A549 (cell line): Measurements from ENCODE around the gene TRIP6.

Experiments
- EP300 ChIP-seq, 2 experiments: fragments of >200 bp; sonication (Bioruptor Twin); formaldehyde crosslinking; IDR thresholded peaks; 2 replicates in 1 of 2; 3 replicates in 1 of 2; pipeline ENCODE4 v1.6.1; 2016 to 2017
- FOSL2 ChIP-seq, 2 experiments: fragments of 450-650 bp in 1 of 2; fragments of >200 bp in 1 of 2; sonication (Bioruptor Twin) in 1 of 2; formaldehyde crosslinking; IDR thresholded peaks; 2 replicates each; pipeline versions ENCODE4 v1.5.0 to v1.6.1; 2016 to 2020; ENCODE audit warnings: mild to moderate bottlenecking in 1 of 2, moderate library complexity in 1 of 2
- JUNB ChIP-seq: fragments of >200 bp; sonication (Bioruptor Twin); formaldehyde crosslinking; IDR thresholded peaks from 2 replicates; pipeline ENCODE4 v1.6.1; 2016
- KDM5A ChIP-seq: fragments of 200-600 bp; sonication (generic); IDR thresholded peaks from 2 replicates; pipeline ENCODE4 v1.6.1; 2016; ENCODE audit warnings: antibody characterized with exemption, mild to moderate bottlenecking
- MAFK ChIP-seq: fragments of 450-650 bp; IDR thresholded peaks from 2 replicates; pipeline ENCODE4 v1.6.1; 2014; ENCODE audit not compliant: partially characterized antibody
- POLR2A ChIP-seq: IDR thresholded peaks from 2 replicates; pipeline ENCODE4 v1.6.1; 2012; ENCODE audit warnings: mild to moderate bottlenecking, low read length
- TF ChIP-seq, protein P1 (sequence below): fragments of >200 bp; sonication (Bioruptor Twin); formaldehyde crosslinking; IDR thresholded peaks from 3 replicates; pipeline ENCODE4 v1.5.1; 2016
- TF ChIP-seq, protein P2 (sequence below): fragments of >200 bp; sonication (Bioruptor Twin); formaldehyde crosslinking; IDR thresholded peaks from 2 replicates; pipeline ENCODE4 v1.6.1; 2016
- TF ChIP-seq, protein P3 (sequence below): fragments of 450-650 bp; IDR thresholded peaks from 2 replicates; pipeline ENCODE4 v1.6.1; 2014; ENCODE audit warnings: antibody characterized with exemption
- TF ChIP-seq, protein P4 (sequence below): fragments of 200-600 bp; sonication (generic); IDR thresholded peaks from 2 replicates; pipeline ENCODE4 v1.6.1; 2016; ENCODE audit warnings: antibody characterized with exemption, mild to moderate bottlenecking, moderate library complexity

DNA sequence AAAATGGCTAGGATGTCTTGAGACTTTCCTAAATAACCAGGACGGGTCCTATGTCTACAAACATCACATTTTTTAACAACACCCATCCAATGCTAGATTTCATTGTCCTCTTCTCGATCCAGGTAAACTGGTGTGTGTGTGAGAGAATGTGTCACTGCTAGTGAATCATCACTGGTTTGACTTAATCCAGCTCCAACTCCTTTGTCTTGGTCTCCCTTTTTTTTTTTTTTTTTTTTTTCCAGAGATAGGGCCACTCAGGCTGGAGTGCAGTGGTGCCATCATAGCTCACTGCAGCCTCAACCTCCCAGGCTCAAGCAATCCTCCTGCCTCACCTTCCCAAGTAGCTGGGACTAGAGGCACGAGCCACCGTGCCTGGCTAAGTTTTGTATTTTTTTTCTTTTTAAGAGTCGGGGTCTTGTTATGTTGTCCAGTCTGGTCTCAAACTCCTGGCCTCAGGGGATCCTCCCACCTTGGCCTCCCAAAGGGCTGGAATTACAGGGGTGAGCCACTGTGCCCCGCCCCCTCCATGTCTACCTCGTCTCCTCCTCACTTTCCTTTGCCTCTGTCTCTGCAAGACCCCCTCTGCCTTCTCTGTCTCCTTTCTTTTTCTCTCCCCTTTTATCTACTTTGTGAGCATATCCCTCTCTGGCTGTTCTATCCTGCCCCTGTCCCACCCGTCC, 24.5 kb downstream of the TRIP6 start:
- TF ChIP-seq, protein P1, sequence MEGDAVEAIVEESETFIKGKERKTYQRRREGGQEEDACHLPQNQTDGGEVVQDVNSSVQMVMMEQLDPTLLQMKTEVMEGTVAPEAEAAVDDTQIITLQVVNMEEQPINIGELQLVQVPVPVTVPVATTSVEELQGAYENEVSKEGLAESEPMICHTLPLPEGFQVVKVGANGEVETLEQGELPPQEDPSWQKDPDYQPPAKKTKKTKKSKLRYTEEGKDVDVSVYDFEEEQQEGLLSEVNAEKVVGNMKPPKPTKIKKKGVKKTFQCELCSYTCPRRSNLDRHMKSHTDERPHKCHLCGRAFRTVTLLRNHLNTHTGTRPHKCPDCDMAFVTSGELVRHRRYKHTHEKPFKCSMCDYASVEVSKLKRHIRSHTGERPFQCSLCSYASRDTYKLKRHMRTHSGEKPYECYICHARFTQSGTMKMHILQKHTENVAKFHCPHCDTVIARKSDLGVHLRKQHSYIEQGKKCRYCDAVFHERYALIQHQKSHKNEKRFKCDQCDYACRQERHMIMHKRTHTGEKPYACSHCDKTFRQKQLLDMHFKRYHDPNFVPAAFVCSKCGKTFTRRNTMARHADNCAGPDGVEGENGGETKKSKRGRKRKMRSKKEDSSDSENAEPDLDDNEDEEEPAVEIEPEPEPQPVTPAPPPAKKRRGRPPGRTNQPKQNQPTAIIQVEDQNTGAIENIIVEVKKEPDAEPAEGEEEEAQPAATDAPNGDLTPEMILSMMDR = no peak
- TF ChIP-seq POLR2A (no peak), FOSL2 (IDR thresholded peaks at IDR 0.05) (no peak), FOSL2 (CRISPR knock-in tag; IDR thresholded peaks at IDR 0.05) (no peak; the same call in 1 of the 2 replicates), EP300 (IDR thresholded peaks at IDR 0.05) (no peak), KDM5A (no peak), MAFK (no peak), JUNB (no peak)
- TF ChIP-seq, protein P2, sequence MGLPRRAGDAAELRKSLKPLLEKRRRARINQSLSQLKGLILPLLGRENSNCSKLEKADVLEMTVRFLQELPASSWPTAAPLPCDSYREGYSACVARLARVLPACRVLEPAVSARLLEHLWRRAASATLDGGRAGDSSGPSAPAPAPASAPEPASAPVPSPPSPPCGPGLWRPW = no peak
- TF ChIP-seq, protein P3, sequence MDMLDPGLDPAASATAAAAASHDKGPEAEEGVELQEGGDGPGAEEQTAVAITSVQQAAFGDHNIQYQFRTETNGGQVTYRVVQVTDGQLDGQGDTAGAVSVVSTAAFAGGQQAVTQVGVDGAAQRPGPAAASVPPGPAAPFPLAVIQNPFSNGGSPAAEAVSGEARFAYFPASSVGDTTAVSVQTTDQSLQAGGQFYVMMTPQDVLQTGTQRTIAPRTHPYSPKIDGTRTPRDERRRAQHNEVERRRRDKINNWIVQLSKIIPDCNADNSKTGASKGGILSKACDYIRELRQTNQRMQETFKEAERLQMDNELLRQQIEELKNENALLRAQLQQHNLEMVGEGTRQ = no peak
- TF ChIP-seq, protein P4, sequence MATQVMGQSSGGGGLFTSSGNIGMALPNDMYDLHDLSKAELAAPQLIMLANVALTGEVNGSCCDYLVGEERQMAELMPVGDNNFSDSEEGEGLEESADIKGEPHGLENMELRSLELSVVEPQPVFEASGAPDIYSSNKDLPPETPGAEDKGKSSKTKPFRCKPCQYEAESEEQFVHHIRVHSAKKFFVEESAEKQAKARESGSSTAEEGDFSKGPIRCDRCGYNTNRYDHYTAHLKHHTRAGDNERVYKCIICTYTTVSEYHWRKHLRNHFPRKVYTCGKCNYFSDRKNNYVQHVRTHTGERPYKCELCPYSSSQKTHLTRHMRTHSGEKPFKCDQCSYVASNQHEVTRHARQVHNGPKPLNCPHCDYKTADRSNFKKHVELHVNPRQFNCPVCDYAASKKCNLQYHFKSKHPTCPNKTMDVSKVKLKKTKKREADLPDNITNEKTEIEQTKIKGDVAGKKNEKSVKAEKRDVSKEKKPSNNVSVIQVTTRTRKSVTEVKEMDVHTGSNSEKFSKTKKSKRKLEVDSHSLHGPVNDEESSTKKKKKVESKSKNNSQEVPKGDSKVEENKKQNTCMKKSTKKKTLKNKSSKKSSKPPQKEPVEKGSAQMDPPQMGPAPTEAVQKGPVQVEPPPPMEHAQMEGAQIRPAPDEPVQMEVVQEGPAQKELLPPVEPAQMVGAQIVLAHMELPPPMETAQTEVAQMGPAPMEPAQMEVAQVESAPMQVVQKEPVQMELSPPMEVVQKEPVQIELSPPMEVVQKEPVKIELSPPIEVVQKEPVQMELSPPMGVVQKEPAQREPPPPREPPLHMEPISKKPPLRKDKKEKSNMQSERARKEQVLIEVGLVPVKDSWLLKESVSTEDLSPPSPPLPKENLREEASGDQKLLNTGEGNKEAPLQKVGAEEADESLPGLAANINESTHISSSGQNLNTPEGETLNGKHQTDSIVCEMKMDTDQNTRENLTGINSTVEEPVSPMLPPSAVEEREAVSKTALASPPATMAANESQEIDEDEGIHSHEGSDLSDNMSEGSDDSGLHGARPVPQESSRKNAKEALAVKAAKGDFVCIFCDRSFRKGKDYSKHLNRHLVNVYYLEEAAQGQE = no peak
